GM12873 (cell line): ENCODE data around the gene FAM20B.

ENCODE experiments used
- CTCF ChIP-seq: IDR thresholded peaks from 2 replicates; pipeline ENCODE4 v1.5.1; 2012; ENCODE audit warnings: low read depth, mild to moderate bottlenecking, moderate library complexity, low read length, control low read depth; ENCODE audit not compliant: insufficient read depth; ENCODE audit errors: missing control alignments

FAM20B gene

DNA sequence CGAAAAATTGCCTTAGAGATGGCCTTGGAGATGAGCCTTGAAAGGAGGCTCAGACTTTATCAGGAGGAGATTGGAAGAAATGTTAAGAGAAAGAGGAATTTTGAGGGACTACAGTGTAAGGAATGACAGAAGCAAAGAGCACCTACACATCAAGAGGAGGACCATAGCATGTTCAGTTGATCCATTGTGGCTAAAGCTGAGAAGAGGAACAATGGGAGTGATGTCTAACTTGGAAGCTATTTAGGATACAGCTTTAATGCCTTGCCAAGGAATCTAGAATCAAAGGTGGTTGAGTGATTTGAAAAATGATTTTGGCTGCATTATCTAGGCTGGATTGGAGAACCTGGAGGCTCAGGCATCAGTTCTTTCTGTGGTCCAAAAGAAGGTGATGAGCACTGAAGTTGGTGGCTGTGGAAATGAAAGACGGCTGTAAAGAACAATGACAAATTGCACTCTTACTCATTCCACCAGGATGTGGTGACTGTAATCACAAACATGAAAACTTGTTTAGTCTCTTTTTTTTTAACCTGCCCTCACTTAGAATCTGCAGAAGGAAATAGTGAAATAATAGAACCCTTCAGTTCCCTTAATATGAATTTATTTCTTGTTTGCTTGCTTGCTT lies 11.3 kb downstream of the FAM20B start:
- no peak for TF ChIP-seq CTCF

DNA sequence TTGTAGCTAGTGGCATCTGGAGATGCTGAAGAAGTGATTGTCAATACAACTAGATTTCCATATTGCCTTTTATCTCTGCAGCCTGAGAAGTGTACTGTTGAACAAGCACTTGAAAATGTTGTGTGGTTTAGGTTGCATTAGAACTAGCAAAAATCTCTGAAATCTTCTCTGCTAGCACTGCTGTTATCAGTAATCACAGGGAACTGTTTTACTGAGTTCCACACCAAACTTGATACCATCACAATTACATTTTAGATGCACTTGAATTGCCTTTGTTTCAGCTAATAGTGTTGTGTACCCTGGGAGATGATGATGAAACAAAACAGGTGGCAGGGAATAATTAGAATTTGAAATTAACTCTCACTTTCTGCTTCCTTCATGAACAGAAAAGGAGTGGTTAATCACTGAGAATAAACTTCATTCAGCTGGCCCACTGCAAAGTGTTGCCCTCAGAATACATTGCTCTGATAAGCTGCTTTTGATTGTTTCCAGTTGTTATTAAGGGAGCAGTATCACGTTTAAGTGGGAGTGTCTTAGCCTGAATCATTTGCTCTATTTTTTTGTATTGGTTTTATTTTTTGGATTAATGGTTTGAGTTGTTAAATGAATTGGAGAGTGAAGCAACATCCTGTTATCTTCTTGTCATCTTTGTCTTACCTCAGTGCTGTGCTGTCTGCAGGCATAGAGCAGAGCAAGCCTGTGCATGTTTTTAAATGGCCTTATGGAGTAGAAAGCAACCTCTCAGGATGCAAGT lies 13.0 kb downstream of the FAM20B start:
- no peak for TF ChIP-seq CTCF

GRCh38 chr1:179042087-179042486 lies 16.4 kb downstream of the FAM20B start:
- no peak for TF ChIP-seq CTCF

DNA sequence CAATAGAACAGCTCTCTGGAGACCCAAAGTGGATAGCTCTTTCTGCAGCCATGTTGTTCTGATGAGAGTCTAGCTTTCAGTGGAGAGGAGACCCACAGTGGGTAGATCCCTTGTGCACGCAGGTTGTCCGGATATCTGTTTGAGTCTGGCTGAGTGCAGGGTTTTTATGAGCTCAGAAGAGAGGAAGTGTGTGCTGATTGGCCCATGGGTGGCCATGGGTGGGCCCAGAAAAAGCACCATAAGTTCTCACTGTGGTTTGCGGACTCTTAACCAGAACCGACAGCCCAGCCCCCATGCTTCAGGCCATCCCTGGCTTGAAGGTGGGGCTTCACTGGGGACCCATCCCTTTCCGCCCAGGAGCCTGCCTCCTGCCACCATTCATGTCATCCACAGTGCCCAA lies 17.0 kb downstream of the FAM20B start:
- no peak for TF ChIP-seq CTCF

DNA sequence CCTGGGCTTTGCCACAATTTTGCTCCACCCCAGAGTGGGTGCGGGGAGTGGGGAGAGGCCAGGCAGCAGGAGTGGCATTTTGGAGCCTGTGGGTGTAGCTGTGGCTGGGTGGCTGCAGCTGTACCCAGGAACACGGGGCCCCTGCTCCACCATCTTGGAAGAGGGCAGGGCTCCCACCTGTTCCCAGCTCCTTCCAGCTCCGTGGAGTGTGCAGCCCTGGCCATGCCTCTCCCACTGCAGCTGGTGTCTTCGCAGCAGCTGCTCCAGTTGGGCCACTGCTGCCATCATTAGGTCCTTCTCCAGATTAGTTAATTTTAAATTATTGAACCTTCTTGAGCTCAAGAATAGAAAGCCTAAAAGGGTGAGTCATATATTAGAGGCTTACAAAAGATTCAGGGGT lies 17.6 kb downstream of the FAM20B start:
- TF ChIP-seq CTCF: no peak

DNA sequence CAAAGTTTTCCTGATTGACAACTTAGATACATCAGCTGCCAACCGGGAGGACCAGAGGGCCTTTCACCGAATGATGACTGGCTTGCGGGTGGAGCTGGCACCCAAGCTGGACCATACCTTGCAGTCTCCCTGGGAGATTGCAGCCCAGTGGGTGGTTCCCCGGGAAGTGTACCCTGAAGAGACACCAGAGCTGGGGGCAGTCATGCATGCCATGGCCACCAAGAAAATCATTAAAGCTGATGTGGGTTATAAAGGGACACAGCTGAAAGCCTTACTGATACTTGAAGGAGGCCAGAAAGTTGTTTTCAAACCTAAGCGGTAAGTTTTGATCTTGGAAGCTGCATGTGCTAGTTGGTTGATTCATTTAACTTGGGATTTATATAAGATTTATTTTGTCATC lies 18.2 kb downstream of the FAM20B start:
- TF ChIP-seq CTCF: no peak

DNA sequence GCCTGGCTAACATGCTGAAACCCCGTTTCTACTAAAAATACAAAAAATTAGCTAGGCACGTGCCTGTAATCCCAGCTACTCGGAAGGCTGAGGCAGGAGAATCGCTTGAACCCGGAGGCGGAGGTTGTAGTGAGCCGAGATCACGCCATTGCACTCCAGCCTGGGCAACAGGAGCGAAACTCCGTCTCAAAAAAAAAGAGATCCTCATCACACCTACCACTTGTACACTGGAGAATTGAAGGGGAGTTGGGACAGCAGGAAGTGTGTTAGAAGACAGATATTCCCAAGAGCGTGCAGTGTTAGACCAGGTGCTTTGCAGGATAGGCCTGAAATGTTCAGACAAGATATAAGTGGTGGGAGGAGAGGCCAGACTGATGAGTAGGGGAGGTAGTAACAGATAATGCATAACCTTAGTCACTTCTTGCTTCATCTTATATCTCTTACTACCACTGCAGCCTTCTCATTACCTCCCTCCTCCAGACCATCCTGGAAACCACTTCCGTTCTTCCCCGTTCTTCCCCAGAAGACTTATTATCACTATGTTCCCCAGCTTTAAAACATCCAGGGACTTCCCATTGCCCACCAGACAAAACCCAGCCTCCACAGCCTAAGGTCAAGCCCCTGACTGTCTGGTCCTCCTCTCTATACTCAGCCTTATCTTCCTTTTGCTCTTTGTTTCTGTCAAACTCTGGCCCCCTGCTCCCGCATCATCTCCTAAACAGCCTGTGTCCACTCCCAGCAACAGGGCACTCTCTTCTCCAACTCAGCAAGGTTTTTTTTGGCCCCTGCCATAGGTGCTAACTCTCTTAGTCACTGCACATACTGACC lies 21.3 kb downstream of the FAM20B start:
- no peak for TF ChIP-seq CTCF
